ENCODE data around the gene LARP4B.

- TF ChIP-seq GATA2 (IDR thresholded peaks at IDR 0.05; ENCODE audit: low read depth, low read length): no peak
- no peak for TF ChIP-seq GATA3 (IDR thresholded peaks at IDR 0.05; ENCODE audit: low read depth, low read length)
Observed at GRCh38 chr10:917999-918398, 13.5 kb downstream of the LARP4B start.
